ENCODE data around the gene CBL. TPM values are rescaled to one million over a fixed set of nuclear protein-coding genes. Genes with fewer than 3 reads are reported as not detected.

The CBL gene
- 6.5 TPM for polyA plus RNA-seq (2012; ENCODE audit: insufficient read depth, insufficient read length, low read depth)

GRCh38 chr11:119205574-119206510 is at the start of gene CBL:
TSS of gene CBL (plus strand) at chr11:119206339. CDS start at chr11:119206418, 79 bp downstream.
- Histone ChIP-seq H3K9me3 (no peaks in the 10 kb centered on the region), H3K36me3 (no peaks in the 10 kb centered on the region), H3K4me3 (ENCODE audit: low read depth, low read length) (peak within 1 kb of the TSS; percentile 90), H3K27me3 (no peaks in the 10 kb centered on the region), H3K4me1 (peaks cover 7% of the 10 kb centered on the region)
- DNase-seq: peak; percentile 95
- TF ChIP-seq, protein P1, sequence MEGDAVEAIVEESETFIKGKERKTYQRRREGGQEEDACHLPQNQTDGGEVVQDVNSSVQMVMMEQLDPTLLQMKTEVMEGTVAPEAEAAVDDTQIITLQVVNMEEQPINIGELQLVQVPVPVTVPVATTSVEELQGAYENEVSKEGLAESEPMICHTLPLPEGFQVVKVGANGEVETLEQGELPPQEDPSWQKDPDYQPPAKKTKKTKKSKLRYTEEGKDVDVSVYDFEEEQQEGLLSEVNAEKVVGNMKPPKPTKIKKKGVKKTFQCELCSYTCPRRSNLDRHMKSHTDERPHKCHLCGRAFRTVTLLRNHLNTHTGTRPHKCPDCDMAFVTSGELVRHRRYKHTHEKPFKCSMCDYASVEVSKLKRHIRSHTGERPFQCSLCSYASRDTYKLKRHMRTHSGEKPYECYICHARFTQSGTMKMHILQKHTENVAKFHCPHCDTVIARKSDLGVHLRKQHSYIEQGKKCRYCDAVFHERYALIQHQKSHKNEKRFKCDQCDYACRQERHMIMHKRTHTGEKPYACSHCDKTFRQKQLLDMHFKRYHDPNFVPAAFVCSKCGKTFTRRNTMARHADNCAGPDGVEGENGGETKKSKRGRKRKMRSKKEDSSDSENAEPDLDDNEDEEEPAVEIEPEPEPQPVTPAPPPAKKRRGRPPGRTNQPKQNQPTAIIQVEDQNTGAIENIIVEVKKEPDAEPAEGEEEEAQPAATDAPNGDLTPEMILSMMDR (IDR thresholded peaks at IDR 0.05; ENCODE audit: low read depth, low read length): peak; percentile 79

DNA sequence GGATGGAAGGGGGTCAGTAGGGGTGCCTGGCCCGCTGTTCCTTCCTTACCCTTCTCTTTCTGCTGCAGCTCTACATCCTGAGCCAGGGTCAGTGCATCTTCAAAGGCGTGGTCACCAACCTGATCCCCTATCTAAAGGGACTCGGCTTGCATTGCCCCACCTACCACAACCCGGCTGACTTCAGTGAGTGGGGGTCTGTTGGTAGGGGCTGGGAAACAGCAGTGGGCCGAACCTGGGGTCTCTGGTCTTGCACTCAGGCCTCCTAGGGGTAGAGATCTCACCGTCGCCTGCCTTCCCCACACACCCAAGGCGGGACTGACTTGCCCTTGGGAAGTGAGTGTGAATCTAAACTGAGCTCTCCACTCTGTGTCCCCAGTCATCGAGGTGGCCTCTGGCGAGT is 49.6 kb upstream of the CBL start:
- TF ChIP-seq, protein P1 (IDR thresholded peaks at IDR 0.05; ENCODE audit: low read depth, low read length): no peak
- no peaks in the 10 kb centered on the region for H3K27me3 ChIP-seq

GRCh38 chr11:119157063-119157462 is 49.1 kb upstream of the CBL start:
- H3K36me3 ChIP-seq: no peaks in the 10 kb centered on the region
- H3K9me3 ChIP-seq: no peaks in the 10 kb centered on the region
- no peaks in the 10 kb centered on the region for H3K27me3 ChIP-seq
- H3K4me1 ChIP-seq: peaks cover 3% of the 10 kb centered on the region; the same call in 1 of the 2 replicates
- DNase-seq: no peak
- TF ChIP-seq, protein P1 (IDR thresholded peaks at IDR 0.05; ENCODE audit: low read depth, low read length): no peak
- H3K4me3 ChIP-seq (ENCODE audit: low read depth, low read length): no peak overlapping the region

More for the DNA sequence above, 49.6 kb upstream of the CBL start:
- no peak overlapping the region for H3K4me3 ChIP-seq (ENCODE audit: low read depth, low read length)
- no peaks in the 10 kb centered on the region for H3K36me3 ChIP-seq
- H3K4me1 ChIP-seq: peaks cover 3% of the 10 kb centered on the region; the same call in 1 of the 2 replicates
- no peak for DNase-seq
- H3K9me3 ChIP-seq: no peaks in the 10 kb centered on the region

DNA sequence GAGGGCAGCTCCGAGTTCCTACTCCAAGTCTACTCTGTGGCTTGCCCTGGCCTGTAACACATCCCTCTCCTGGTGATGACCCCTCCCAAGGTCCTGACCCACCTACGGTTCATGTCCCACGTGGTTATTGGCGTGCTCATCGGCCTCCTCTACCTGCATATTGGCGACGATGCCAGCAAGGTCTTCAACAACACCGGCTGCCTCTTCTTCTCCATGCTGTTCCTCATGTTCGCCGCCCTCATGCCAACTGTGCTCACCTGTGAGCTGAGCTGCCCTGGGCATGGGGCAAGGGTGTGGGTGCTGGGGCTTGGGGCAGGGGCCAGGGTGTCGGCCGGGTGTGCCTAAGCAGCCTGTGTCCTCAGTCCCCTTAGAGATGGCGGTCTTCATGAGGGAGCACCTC is 47.7 kb upstream of the CBL start:
- Histone ChIP-seq H3K36me3 (no peaks in the 10 kb centered on the region), H3K4me1 (peaks cover 3% of the 10 kb centered on the region; the same call in 1 of the 2 replicates), H3K9me3 (no peaks in the 10 kb centered on the region), H3K4me3 (ENCODE audit: low read depth, low read length) (no peak overlapping the region), H3K27me3 (no peaks in the 10 kb centered on the region)
- TF ChIP-seq, protein P1 (IDR thresholded peaks at IDR 0.05; ENCODE audit: low read depth, low read length): no peak
- no peak for DNase-seq

DNA sequence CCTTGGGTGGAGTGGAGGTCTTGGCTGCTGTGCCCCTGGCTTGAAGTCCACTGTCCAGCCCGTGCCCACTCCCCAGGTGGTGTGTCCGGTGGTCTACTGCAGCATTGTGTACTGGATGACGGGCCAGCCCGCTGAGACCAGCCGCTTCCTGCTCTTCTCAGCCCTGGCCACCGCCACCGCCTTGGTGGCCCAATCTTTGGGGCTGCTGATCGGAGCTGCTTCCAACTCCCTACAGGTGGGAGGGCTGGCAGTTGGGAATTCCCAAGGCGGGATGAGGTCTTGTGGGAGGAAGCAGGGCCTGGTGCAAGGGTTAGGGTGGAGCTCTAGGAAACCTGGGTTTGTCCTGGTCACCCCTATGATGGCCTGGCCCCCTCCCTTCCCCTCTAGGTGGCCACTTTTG is 46.0 kb upstream of the CBL start:
- DNase-seq: no peak
- no peaks in the 10 kb centered on the region for H3K9me3 ChIP-seq
- peaks cover 3% of the 10 kb centered on the region; the same call in 1 of the 2 replicates for H3K4me1 ChIP-seq
- no peaks in the 10 kb centered on the region for H3K27me3 ChIP-seq
- no peaks in the 10 kb centered on the region for H3K36me3 ChIP-seq
- TF ChIP-seq, protein P1 (IDR thresholded peaks at IDR 0.05; ENCODE audit: low read depth, low read length): no peak
- no peak overlapping the region for H3K4me3 ChIP-seq (ENCODE audit: low read depth, low read length)

GRCh38 chr11:119161871-119162270 is 44.3 kb upstream of the CBL start:
- H3K27me3 ChIP-seq: no peaks in the 10 kb centered on the region
- H3K36me3 ChIP-seq: no peaks in the 10 kb centered on the region
- peaks cover 3% of the 10 kb centered on the region; the same call in 1 of the 2 replicates for H3K4me1 ChIP-seq
- H3K9me3 ChIP-seq: no peaks in the 10 kb centered on the region
- H3K4me3 ChIP-seq (ENCODE audit: low read depth, low read length): no peak overlapping the region
- no peak for DNase-seq
- TF ChIP-seq, protein P1 (IDR thresholded peaks at IDR 0.05; ENCODE audit: low read depth, low read length): no peak
